ENCODE data around the gene OR1A2.
"Not testable (repeated sequence)": the region's sequence is repeated elsewhere in the genome, so short reads cannot be mapped to it uniquely, and the experiment has no call there.

Gene OR1A2, protein sequence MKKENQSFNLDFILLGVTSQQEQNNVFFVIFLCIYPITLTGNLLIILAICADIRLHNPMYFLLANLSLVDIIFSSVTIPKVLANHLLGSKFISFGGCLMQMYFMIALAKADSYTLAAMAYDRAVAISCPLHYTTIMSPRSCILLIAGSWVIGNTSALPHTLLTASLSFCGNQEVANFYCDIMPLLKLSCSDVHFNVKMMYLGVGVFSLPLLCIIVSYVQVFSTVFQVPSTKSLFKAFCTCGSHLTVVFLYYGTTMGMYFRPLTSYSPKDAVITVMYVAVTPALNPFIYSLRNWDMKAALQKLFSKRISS

DNA sequence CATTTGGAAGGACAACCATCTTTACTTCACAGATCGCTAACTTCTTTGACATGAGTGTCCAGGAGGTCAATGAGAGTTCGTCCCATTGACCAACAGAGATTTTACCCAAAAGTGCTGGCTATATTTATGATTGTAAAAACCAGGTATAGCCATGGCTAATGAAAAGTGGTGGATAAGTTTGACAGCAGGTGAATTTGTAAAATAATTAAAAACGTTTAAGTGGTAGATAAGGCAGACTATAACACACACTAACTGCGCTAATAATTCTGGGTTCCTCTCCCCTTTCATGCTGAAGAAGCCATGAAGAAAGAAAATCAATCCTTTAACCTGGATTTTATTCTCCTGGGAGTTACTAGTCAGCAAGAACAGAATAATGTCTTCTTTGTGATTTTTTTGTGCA is at the start of gene OR1A2:
OR1A2 (plus strand) TSS at position 301 of the 400 bp plus-strand sequence; CDS start at position 301, 0 bp downstream.
- no peak for FAIRE-seq

DNA sequence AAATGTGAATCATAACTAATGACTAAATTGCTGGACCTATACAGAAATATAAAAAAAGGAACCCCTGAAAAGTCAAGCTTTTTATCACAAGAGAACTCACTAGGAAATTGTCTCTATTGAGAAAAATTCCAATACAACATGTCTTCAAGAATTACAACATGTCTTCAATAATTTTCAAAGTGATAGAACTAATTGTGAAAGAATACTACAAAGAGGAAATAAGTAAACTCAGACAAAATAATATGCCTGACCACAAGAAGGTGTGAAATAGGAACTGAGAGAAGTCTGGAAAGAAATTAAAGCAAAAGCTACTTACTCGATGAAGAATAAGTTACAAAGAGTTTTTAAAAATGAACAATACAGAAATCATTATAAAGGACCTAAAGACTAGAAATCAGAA is 40.1 kb upstream of the OR1A2 start:
- FAIRE-seq, result no peak

DNA sequence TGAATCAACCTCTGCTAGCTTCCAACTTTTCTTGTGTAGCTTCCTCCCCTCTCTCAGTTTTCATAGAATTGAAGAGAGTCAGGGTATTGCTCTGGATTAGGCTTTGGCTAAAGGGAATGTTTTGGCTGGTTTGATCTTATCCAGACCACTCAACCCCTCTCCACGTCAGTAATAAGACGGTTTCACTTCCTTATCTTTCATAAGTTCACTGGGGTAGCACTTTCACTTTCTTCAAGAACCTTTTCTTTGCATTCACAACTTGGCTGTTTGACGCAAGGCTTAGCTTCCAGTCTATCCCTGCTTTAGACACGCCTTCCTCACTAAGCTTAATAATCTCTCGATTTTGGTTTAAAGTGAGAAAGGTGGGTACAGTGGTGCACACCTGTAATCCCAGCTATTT is 29.7 kb upstream of the OR1A2 start:
- no peak for FAIRE-seq

DNA sequence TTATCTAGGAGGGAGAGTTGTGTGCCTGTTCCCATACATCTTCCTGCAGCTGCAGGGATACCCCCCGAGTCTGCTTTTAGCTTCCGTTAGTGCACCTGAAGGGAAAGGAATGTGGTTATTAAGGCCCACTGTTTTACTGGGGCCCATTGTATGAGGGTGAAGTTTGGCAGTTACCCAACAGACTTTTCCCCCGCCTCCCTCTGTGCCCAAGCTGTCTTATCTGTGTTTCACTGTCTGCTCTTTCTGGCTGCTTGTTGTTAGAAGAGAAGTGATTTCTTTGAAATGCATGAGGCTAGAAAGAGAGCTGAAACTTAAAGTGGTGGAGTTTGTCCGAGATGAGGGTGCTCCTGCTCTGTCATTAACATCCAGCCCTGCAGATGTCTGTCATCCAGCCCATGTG is 7.4 kb upstream of the OR1A2 start:
- FAIRE-seq, result no peak

DNA sequence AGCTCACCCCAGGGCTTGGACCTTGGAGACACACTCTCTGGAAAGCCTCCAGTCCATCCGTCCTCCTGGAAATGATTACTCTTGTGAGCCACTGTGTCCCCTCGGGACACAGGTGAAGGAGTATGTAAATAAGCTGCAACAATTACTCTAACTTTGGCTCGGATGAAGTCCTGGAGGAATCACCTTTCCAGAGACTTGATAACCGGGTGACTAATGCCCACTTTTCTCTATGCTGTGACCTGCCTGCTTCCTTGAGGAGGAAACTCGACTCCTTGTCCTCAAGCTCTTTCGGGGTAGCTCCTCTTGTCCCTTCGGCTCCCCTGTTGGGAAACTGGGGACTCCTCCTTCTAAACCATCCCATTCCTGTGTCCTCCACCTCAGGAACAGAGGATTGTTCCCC is 10.0 kb downstream of the OR1A2 start, which contains the start of gene OR1A1:
OR1A1 (plus strand) TSS at position 301 of the 400 bp plus-strand sequence. CDS start 7,954 bp downstream, outside the sequence.
- no peak for FAIRE-seq

DNA sequence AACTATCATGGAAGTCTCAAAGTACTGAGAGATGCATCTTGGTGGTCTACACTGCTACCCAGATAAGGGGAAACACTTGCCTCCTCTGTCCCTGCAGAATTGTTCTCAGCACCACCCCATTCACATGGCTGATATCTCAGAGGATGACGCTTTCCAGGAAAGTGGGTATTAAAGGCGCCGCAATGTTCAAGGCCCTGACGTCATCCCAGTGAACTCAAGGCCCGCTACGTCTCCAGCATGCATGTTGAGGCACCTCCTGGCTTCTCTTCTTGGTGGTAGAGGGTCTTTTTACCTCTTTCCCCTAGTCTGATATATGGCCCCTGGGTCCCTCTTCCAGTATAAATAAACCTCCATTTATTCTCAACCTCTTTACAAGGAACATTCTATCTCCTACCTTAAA is 11.2 kb downstream of the OR1A2 start:
- FAIRE-seq, result no peak

DNA sequence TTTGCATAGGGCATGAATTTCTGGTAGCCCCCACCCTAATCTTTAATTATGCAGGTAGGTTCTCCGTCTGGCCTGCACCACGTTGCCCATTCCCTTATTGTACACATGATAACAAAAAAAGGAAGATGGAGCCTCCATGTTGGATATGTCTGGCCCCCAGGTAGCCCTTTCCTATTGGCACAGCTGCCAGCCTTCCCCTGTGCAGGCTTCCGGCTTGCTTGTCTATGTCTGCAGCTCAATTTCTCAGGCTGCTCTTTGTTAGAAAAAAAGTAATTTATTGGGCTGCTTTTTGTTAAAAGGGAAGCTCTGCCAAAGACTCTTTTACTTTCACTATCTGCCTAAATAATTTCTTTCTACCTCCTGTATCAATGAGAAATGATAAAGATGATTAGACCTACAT is 15.7 kb downstream of the OR1A2 start:
- FAIRE-seq, result no peak

DNA sequence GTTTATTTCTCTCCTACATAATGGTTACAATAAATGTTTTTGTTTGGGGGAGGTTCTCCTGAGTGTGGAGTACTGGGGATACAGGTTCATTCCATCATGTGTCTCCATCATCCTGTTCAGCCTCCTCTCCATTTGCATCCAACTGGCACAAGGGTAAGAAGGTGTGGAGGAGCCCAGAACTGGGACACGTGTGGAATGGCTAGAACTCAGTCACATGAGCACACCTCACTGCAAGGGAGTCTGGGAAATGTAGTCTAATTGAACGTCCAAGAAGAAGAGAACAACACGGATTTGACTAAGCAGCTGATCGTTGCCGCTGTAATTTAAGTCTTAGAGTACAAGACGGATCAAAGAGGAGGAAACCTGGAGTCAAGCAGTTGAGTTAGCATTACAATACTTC is 16.3 kb downstream of the OR1A2 start:
- FAIRE-seq, result no peak

DNA sequence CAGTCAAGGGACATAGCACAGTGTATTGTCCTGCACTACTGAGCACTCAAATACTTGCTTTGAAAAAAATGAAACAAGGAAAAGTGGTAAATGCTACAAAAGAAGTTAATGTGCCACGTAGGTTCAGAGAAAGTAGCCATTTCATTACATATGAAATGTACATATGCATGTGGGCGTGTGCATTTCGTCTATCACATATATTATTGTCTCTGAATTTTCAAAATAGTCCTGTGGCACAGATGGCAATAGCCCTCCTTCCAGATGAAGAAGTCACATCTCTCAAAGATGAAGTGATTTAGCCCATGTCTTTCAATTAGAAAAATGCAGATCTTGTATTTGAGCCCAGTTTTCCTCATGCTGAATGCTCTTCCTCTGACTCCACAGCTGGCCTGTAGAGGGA is 22.7 kb downstream of the OR1A2 start:
- FAIRE-seq, result not testable (repeated sequence)

DNA sequence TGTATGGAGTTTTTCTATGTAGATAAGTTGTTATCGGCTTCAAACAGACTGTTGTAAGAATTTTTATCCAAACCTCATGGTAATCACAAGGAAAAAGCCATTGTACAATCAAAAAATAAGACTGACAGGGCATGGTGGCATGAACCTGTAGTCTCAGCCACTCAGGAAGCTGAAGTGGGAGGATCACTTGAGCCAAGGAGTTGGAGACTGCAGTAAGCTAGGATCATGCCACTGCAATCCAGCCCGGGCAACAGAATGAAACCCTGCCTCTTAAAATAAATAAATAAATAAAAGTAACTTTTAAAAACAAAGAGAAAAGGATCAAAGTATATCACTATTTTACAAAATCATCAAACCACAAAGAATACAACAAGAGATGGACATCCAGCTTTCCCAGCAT is 24.5 kb downstream of the OR1A2 start:
- FAIRE-seq, result no peak

DNA sequence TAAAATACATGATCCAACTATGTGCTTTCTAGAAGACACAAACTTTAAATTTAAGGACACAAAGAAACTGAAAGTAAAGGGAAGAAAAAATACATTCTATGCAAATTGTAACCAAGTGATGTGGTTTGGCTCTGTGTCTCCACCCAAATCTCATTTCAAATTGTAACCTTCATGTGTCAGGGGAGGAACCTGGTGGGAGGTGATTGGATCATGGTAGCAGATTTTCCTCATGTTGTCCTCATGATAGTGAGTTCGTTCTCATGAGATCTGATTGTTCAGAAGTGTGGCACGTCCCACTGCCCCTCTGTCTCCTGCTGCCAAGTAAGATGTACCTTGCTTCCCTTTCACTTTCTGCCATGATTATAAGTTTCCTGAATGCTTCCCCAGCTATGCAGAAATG is 25.2 kb downstream of the OR1A2 start:
- FAIRE-seq, result no peak

DNA sequence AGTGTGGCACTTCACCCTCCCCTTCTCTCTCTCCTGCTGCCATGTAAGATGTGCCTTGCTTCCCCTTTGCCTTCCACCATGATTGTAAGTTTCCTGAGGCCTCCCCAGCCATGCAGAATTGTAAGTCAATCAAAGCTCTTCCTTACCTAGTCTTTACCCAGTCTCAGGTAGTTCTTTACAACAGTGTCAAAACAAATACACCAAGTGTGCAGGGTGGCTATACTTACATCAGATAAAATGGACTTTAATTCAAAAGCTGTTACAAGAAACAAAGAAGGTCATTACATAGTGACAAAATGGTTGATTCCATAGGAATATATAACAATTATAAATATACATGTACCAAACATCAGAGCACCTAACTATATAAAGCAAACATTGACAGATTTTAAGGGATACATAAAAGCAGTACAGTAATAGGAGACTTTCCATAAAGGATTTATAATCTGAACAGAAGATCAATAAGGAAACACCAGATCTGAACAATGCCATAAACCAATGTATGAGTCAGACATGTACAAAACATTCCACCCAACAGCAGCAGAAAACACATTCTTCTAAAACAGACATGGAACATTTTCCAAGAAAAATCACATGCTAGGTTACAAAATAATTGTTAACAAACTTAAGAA is 27.5 kb downstream of the OR1A2 start:
- not testable (repeated sequence) for FAIRE-seq

DNA sequence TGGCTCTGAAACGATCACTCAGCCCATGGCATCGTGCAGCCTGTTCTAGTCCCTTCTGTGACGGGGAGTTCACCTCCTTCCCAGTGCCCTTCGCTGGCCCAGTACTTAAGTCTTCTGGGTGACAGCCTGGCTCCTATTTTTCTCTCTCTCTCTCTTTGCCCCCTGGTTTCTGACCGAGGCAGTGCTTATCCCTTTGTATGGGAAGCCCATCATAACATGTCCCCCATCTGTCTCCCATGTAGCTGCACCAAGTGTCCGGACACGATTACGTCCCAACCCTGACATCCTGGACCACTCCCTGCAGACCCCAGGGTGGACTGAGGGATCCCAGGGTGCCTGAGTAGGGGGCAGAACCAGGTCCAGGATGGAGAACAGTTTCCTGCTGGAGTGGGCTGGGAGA is 35.0 kb downstream of the OR1A2 start:
- not testable (repeated sequence) for FAIRE-seq

DNA sequence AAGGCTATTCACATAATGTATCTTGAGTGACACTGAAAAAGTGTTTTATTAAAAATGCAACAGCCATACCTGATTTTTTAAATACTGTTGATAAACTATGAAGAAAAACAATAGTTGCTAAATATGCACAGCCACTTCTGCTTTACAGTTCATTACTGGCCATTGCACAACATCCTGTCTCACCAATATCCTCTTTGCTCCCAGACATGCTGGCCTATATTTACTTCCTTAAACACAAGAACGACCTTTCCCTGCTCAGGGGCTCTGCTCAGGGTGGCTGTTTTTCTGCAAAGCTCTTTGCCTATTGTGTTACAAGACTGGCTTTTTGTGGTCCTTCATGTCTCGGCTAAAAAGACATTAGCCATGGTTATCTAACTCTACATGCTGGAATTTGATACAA is 41.4 kb downstream of the OR1A2 start:
- not testable (repeated sequence) for FAIRE-seq

DNA sequence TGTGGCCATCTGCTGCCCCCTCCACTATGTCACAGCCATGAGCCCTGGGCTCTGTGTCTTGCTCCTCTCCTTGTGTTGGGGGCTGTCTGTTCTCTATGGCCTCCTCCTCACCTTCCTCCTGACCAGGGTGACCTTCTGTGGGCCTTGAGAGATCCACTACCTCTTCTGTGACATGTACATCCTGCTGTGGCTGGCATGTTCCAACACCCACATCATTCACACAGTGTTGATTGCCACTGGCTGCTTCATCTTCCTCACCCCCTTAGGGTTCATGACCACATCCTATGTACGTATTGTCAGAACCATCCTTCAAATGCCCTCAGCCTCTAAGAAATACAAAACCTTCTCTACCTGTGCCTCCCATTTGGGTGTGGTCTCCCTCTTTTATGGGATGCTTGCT is 43.7 kb downstream of the OR1A2 start:
- FAIRE-seq, result not testable (repeated sequence)

DNA sequence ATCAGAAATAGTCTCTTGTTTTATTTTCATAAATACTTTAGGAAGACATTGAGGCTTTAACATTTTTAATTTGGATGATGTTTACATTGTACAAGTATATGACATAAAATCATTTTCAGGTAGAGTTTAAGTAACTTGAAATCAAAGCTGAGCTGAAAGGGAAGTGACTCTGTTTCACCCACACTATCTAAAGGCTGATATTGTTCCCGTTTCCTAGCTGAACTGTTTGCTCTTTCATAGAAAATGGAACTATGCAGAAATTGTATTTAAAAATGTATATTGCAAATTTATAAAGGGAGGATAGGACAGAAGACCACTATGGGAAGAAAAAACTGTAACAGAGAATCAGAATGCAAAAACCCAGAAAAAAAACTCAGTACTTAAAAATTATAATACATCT is 47.5 kb downstream of the OR1A2 start:
- not testable (repeated sequence) for FAIRE-seq

Data from A204.1 (cell line).